Small intestine (tissue), 16 donors: ENCODE data around the gene PACSIN3. TPM values are rescaled to one million over a fixed set of nuclear protein-coding genes. Genes with fewer than 3 reads are reported as not detected.

Source experiments
- DNase-seq, 2 donors: peaks; one replicate each; pipeline versions ENCODE4 v3.0.0 to v3.0.0-alpha.2; 2013
- FAIRE-seq: peaks from 2 replicates; lab custom pipeline; 2012; peaks lifted over from hg19 to GRCh38; lab: Jason Lieb, UNC
- H3K27ac ChIP-seq, 3 donors: one replicate each; pipeline ENCODE4 v1.5.1; 2013; ENCODE audit warnings: low read length in 2 of 3, mild to moderate bottlenecking in 2 of 3, control low read depth in 1 of 3, inconsistent platforms in 1 of 3, low read depth in 1 of 3, moderate library complexity in 1 of 3
- H3K27me3 ChIP-seq, 3 donors: one replicate each; pipeline ENCODE4 v1.6.1; 2013; ENCODE audit warnings: low read length in 3 of 3, inconsistent platforms in 1 of 3; ENCODE audit not compliant: control insufficient read depth in 3 of 3, insufficient read depth in 3 of 3
- H3K36me3 ChIP-seq, 3 donors: one replicate each; pipeline ENCODE4 v1.6.1; 2013; ENCODE audit warnings: low read length in 3 of 3, inconsistent platforms in 1 of 3, low read depth in 1 of 3, mild to moderate bottlenecking in 1 of 3, moderate library complexity in 1 of 3; ENCODE audit not compliant: control insufficient read depth in 3 of 3, insufficient read depth in 2 of 3
- H3K4me1 ChIP-seq, 3 donors: one replicate each; pipeline ENCODE4 v1.6.1; 2013; ENCODE audit warnings: low read length in 2 of 3, inconsistent platforms in 1 of 3, low read depth in 1 of 3, mild to moderate bottlenecking in 1 of 3, moderate library complexity in 1 of 3; ENCODE audit not compliant: control insufficient read depth in 3 of 3, insufficient read depth in 2 of 3
- H3K4me3 ChIP-seq, 3 donors: one replicate each; pipeline ENCODE4 v1.5.1; 2013; ENCODE audit warnings: low read length in 3 of 3, control low read depth in 1 of 3, inconsistent platforms in 1 of 3, low read depth in 1 of 3, mild to moderate bottlenecking in 1 of 3, moderate library complexity in 1 of 3
- H3K9me3 ChIP-seq, 2 donors: one replicate each; pipeline ENCODE4 v1.6.1; 2013; ENCODE audit warnings: low read depth in 1 of 2, low read length in 1 of 2; ENCODE audit not compliant: control insufficient read depth in 2 of 2, insufficient read depth in 1 of 2
- WGBS, 3 donors: extraction: QIAGEN DNeasy Blood & Tissue Kit; methylation state at CpG; one replicate each; pipeline ENCODE4 v1.1.7; 2013; 5-methylcytosine and 5-hydroxymethylcytosine counted together
- long read RNA-seq, 10 donors: transcript quantifications; one replicate each; lab custom pipeline, GENCODE V29; 2026
- polyA plus RNA-seq, 4 donors: library from polyadenylated mRNA; stranded (reverse) in 3 of 4; unstranded in 1 of 4; fragments of 200-250 nt in 3 of 4; fragments of 120-200 nt in 1 of 4; gene quantifications; one replicate each; pipeline versions ENCODE4 v1.2.1 to v1.2.3, GENCODE V29; 2013
- donor health status: healthy with polysubstance abuse.
- donor health status: control.
- donor health status: control.
- donor health status: Bipolar disorder and iron deficiency.
- donor health status: healthy.

Gene PACSIN3
- 10 to 100 TPM in 1 of 4 donors, 1 to 10 TPM in 3; 2.0 to 48.3 (median 5.7) TPM for polyA plus RNA-seq
- long read RNA-seq, donor 1, transcript PACSIN3-201 (11 exons, 1,843 nt) = major isoform, 11 of 16 reads
- long read RNA-seq, donor 1, partial matches to known transcripts = 5 of 16 reads
- long read RNA-seq, donor 1, other reads (novel, unspliced or antisense) = 0 of 16 reads
- long read RNA-seq, donor 2 = 0 reads
- long read RNA-seq, donor 3, partial matches to known transcripts = 0 of 2 reads
- long read RNA-seq, donor 3, other reads (novel, unspliced or antisense) = 0 of 2 reads
- long read RNA-seq, donor 4 = 0 reads
- long read RNA-seq, donor 5, partial matches to known transcripts = 0 of 1 reads
- long read RNA-seq, donor 5, other reads (novel, unspliced or antisense) = 0 of 1 reads
- long read RNA-seq, donor 6, transcript PACSIN3-201 (11 exons, 1,843 nt) = major isoform, 5 of 5 reads
- long read RNA-seq, donor 6, partial matches to known transcripts = 0 of 5 reads
- long read RNA-seq, donor 6, other reads (novel, unspliced or antisense) = 0 of 5 reads
- long read RNA-seq, donor 7 = 0 reads
- long read RNA-seq, donor 8, partial matches to known transcripts = 0 of 1 reads
- long read RNA-seq, donor 8, other reads (novel, unspliced or antisense) = 0 of 1 reads
- long read RNA-seq, donor 9 = 0 reads
- long read RNA-seq, donor 10, partial matches to known transcripts = 0 of 2 reads
- long read RNA-seq, donor 10, other reads (novel, unspliced or antisense) = 0 of 2 reads

GRCh38 chr11:47186076-47186699, at the start of gene PACSIN3:
PACSIN3 (minus strand) TSS chr11:47186434; CDS start chr11:47182727, 3,707 bp downstream.
- H3K4me1 ChIP-seq = peaks cover 2 to 52% (median 8%) of the 10 kb centered on the region in 3 donors
- DNase-seq = peak in 1 of 2 donors; percentile 80
- FAIRE-seq = no peak
- H3K27me3 ChIP-seq = peaks cover 0 to 5% (median 0%) of the 10 kb centered on the region in 3 donors
- H3K4me3 ChIP-seq = peak within 1 kb of the TSS; percentile 41 to 74 (median 59)
- WGBS, 3 donors = 0 to 1% (median 1%) methylated on average over 55 to 80 of the region's 80 CpGs
- peaks cover 0 to 32% (median 0%) of the 10 kb centered on the region in 3 donors for H3K36me3 ChIP-seq
- peak within 1 kb of the TSS in 2 of 3 donors; percentile 35 to 89 for H3K27ac ChIP-seq
- H3K9me3 ChIP-seq = no peaks in the 10 kb centered on the region

GRCh38 chr11:47235163-47235562, 48.9 kb upstream of the PACSIN3 start:
- H3K27ac ChIP-seq = no peak overlapping the region
- H3K36me3 ChIP-seq = peaks cover 4 to 54% (median 5%) of the 10 kb centered on the region in 3 donors

GRCh38 chr11:47234669-47235100, 48.5 kb upstream of the PACSIN3 start:
- peak overlapping the region in 1 of 3 donors; percentile 2 for H3K27ac ChIP-seq
- H3K4me1 ChIP-seq = peaks cover 0 to 17% (median 0%) of the 10 kb centered on the region in 3 donors
- peak in 1 of 2 donors; percentile 65 for DNase-seq
- no peaks in the 10 kb centered on the region for H3K27me3 ChIP-seq
- 13 to 57% (median 18%) methylated on average over 12 of the region's 12 CpGs for whole genome bisulfite sequencing, 3 donors
- no peaks in the 10 kb centered on the region for H3K9me3 ChIP-seq
- peak overlapping the region in 1 of 3 donors; percentile 23 for H3K4me3 ChIP-seq
- H3K36me3 ChIP-seq = peaks cover under 1 to 53% (median 4%) of the 10 kb centered on the region in 3 donors
- FAIRE-seq = no peak

More at GRCh38 chr11:47235163-47235562, 48.9 kb upstream of the PACSIN3 start:
- FAIRE-seq (no peak), DNase-seq (no peak)
- Histone ChIP-seq H3K9me3 (no peaks in the 10 kb centered on the region), H3K27me3 (no peaks in the 10 kb centered on the region), H3K4me1 (peaks cover 0 to 17% (median 0%) of the 10 kb centered on the region in 3 donors), H3K4me3 (no peak overlapping the region)
- 92 to 93% (median 92%) methylated on average over 12 of the region's 12 CpGs for WGBS, 3 donors

GRCh38 chr11:47233989-47234668, 47.9 kb upstream of the PACSIN3 start:
- Histone ChIP-seq H3K36me3 (peaks cover 0 to 50% (median 0%) of the 10 kb centered on the region in 3 donors), H3K27me3 (no peaks in the 10 kb centered on the region), H3K9me3 (no peaks in the 10 kb centered on the region), H3K4me1 (peaks cover 0 to 17% (median 0%) of the 10 kb centered on the region in 3 donors), H3K27ac (peak overlapping the region in 1 of 3 donors; percentile 2), H3K4me3 (peak overlapping the region in 1 of 3 donors; percentile 23)
- WGBS, 3 donors = 17 to 67% (median 31%) methylated on average over 11 of the region's 11 CpGs
- DNase-seq (peak; percentile 59 to 64), FAIRE-seq (no peak)

GRCh38 chr11:47233051-47233450, 46.8 kb upstream of the PACSIN3 start:
- Histone ChIP-seq H3K4me3 (no peak overlapping the region), H3K36me3 (peaks cover 0 to 49% (median 0%) of the 10 kb centered on the region in 3 donors), H3K27me3 (no peaks in the 10 kb centered on the region), H3K9me3 (no peaks in the 10 kb centered on the region), H3K4me1 (peaks cover 0 to 17% (median 0%) of the 10 kb centered on the region in 3 donors), H3K27ac (peak overlapping the region in 1 of 3 donors; percentile 48)
- WGBS, 3 donors = 71 to 87% (median 84%) methylated on average over 4 of the region's 4 CpGs
- DNase-seq = peak; percentile 71 to 82
- no peak for FAIRE-seq

- FAIRE-seq (no peak), DNase-seq (no peak)
- Histone ChIP-seq H3K4me3 (no peak overlapping the region), H3K36me3 (peaks cover 0 to 48% (median 0%) of the 10 kb centered on the region in 3 donors), H3K27ac (no peak overlapping the region), H3K4me1 (peaks cover 0 to 14% (median 0%) of the 10 kb centered on the region in 3 donors), H3K27me3 (no peaks in the 10 kb centered on the region), H3K9me3 (no peaks in the 10 kb centered on the region)
- WGBS, 3 donors = 95 to 96% (median 95%) methylated on average over 8 of the region's 8 CpGs
Observed at GRCh38 chr11:47229161-47229560, 42.9 kb upstream of the PACSIN3 start.

GRCh38 chr11:47225552-47226400, 39.5 kb upstream of the PACSIN3 start:
- no peak overlapping the region for H3K27ac ChIP-seq
- H3K9me3 ChIP-seq = no peaks in the 10 kb centered on the region
- WGBS, 3 donors = 91 to 96% (median 95%) methylated on average over 7 of the region's 7 CpGs
- no peak for FAIRE-seq
- peaks cover 0 to 54% (median 0%) of the 10 kb centered on the region in 3 donors for H3K36me3 ChIP-seq
- H3K27me3 ChIP-seq = no peaks in the 10 kb centered on the region
- no peak for DNase-seq
- no peaks in the 10 kb centered on the region for H3K4me1 ChIP-seq
- H3K4me3 ChIP-seq = no peak overlapping the region
